Ovary (tissue), 3 donors: ENCODE results near the gene PSMG3.

Experiments used
- CTCF ChIP-seq, 3 donors: fragments of 450-650 bp in 2 of 3; fragments of 200-600 bp in 1 of 3; IDR thresholded peaks; one replicate each; pipeline versions ENCODE4 v1.5.1 to v1.8.0; 2016 to 2022; ENCODE audit warnings: antibody characterized with exemption in 3 of 3, mild to moderate bottlenecking in 1 of 3
- POLR2A ChIP-seq: fragments of 450-650 bp; IDR thresholded peaks from one replicate; pipeline ENCODE4 v1.6.1; 2017; ENCODE audit warnings: antibody characterized with exemption, mild to moderate bottlenecking, moderate library complexity
- donor health status: DM: no; HTN: no; CAD: no.

- TF ChIP-seq CTCF (IDR thresholded peaks at IDR 0.05) = no peak
- no peak for TF ChIP-seq POLR2A
Observed at GRCh38 chr7:1569440-1569832, 396 bp downstream of the PSMG3 start.
